Measurements from ENCODE around the gene MDM2. TPM values are rescaled to one million over a fixed set of nuclear protein-coding genes. Genes with fewer than 3 reads are reported as not detected.

Gene MDM2
- total and polyA plus RNA-seq, 2 donors (not counting 1 experiment from before 2014, with no cell fraction given): 46.6 to 240 TPM

- H2AFZ ChIP-seq (ENCODE audit: low read length): no peak overlapping the region
- TF ChIP-seq CTCF (conservative IDR thresholded peaks at IDR 0.05 in 1 of 2, IDR thresholded peaks at IDR 0.05 in 1 of 2; ENCODE audit: low read depth in 1 of 2, low read length in 2 of 2): no peak
- TF ChIP-seq EZH2 (IDR thresholded peaks at IDR 0.05; ENCODE audit: low read length, missing control alignments): no peak
- H4K20me1 ChIP-seq (ENCODE audit: control insufficient read depth, extremely low read depth, insufficient read depth, low read length): no peaks in the 10 kb centered on the region
- H3K4me1 ChIP-seq (ENCODE audit: control insufficient read depth, extremely low read depth, insufficient read depth, low read length): no peaks in the 10 kb centered on the region
- no peak overlapping the region for H3K4me2 ChIP-seq (ENCODE audit: extremely low read depth, insufficient read depth, low read length)
- H3K9me3 ChIP-seq (ENCODE audit: control insufficient read depth, insufficient read depth, low read depth, low read length): no peaks in the 10 kb centered on the region
- DNase-seq (ENCODE audit: low read depth in 2 of 2): no peak
- H3K9ac ChIP-seq (ENCODE audit: insufficient read depth, low read length): no peak overlapping the region
- H3K79me2 ChIP-seq (ENCODE audit: control insufficient read depth, insufficient read depth, low read length): no peaks in the 10 kb centered on the region
- peaks cover 9% of the 10 kb centered on the region for H3K36me3 ChIP-seq (ENCODE audit: control insufficient read depth, insufficient read depth, low read length)
- H3K4me3 ChIP-seq (replicated peaks in 1 of 4; ENCODE audit: control extremely low read depth in 1 of 4, insufficient read depth in 1 of 4, low read depth in 3 of 4, low read length in 4 of 4): no peak overlapping the region
- H3K27me3 ChIP-seq (ENCODE audit: control insufficient read depth, insufficient read depth, low read length): no peaks in the 10 kb centered on the region
- no peak overlapping the region for H3K27ac ChIP-seq (ENCODE audit: insufficient read depth, low read length)
These were observed 37.1 kb downstream of the MDM2 start for GRCh38 chr12:68844788-68845695.

GRCh38 chr12:68846811-68847210 is 38.8 kb downstream of the MDM2 start:
- DNase-seq (ENCODE audit: low read depth in 2 of 2): no peak
- TF ChIP-seq CTCF (conservative IDR thresholded peaks at IDR 0.05 in 1 of 2, IDR thresholded peaks at IDR 0.05 in 1 of 2; ENCODE audit: low read depth in 1 of 2, low read length in 2 of 2) (no peak), EZH2 (IDR thresholded peaks at IDR 0.05; ENCODE audit: low read length, missing control alignments) (no peak)
- H3K4me2 ChIP-seq (ENCODE audit: extremely low read depth, insufficient read depth, low read length): no peak overlapping the region

GRCh38 chr12:68850390-68850789 is 42.4 kb downstream of the MDM2 start:
- no peak for TF ChIP-seq CTCF (conservative IDR thresholded peaks at IDR 0.05 in 1 of 2, IDR thresholded peaks at IDR 0.05 in 1 of 2; ENCODE audit: low read depth in 1 of 2, low read length in 2 of 2)
- no peak for TF ChIP-seq EZH2 (IDR thresholded peaks at IDR 0.05; ENCODE audit: low read length, missing control alignments)
- Histone ChIP-seq H3K9ac (ENCODE audit: insufficient read depth, low read length) (no peak overlapping the region), H3K27me3 (ENCODE audit: control insufficient read depth, insufficient read depth, low read length) (no peaks in the 10 kb centered on the region), H3K27ac (ENCODE audit: insufficient read depth, low read length) (no peak overlapping the region), H3K4me2 (ENCODE audit: extremely low read depth, insufficient read depth, low read length) (no peak overlapping the region), H3K9me3 (ENCODE audit: control insufficient read depth, insufficient read depth, low read depth, low read length) (no peaks in the 10 kb centered on the region), H3K4me1 (ENCODE audit: control insufficient read depth, extremely low read depth, insufficient read depth, low read length) (no peaks in the 10 kb centered on the region), H3K36me3 (ENCODE audit: control insufficient read depth, insufficient read depth, low read length) (no peaks in the 10 kb centered on the region), H3K79me2 (ENCODE audit: control insufficient read depth, insufficient read depth, low read length) (no peaks in the 10 kb centered on the region), H4K20me1 (ENCODE audit: control insufficient read depth, extremely low read depth, insufficient read depth, low read length) (no peaks in the 10 kb centered on the region), H2AFZ (ENCODE audit: low read length) (no peak overlapping the region), H3K4me3 (replicated peaks in 1 of 4; ENCODE audit: control extremely low read depth in 1 of 4, insufficient read depth in 1 of 4, low read depth in 3 of 4, low read length in 4 of 4) (no peak overlapping the region)
- no peak for DNase-seq (ENCODE audit: low read depth in 2 of 2)

More at GRCh38 chr12:68846811-68847210, 38.8 kb downstream of the MDM2 start:
- H3K79me2 ChIP-seq (ENCODE audit: control insufficient read depth, insufficient read depth, low read length): no peaks in the 10 kb centered on the region
- H4K20me1 ChIP-seq (ENCODE audit: control insufficient read depth, extremely low read depth, insufficient read depth, low read length): no peaks in the 10 kb centered on the region
- no peak overlapping the region for H3K27ac ChIP-seq (ENCODE audit: insufficient read depth, low read length)
- H3K4me3 ChIP-seq (replicated peaks in 1 of 4; ENCODE audit: control extremely low read depth in 1 of 4, insufficient read depth in 1 of 4, low read depth in 3 of 4, low read length in 4 of 4): no peak overlapping the region
- H3K4me1 ChIP-seq (ENCODE audit: control insufficient read depth, extremely low read depth, insufficient read depth, low read length): no peaks in the 10 kb centered on the region
- H3K27me3 ChIP-seq (ENCODE audit: control insufficient read depth, insufficient read depth, low read length): no peaks in the 10 kb centered on the region
- no peak overlapping the region for H3K9ac ChIP-seq (ENCODE audit: insufficient read depth, low read length)
- H2AFZ ChIP-seq (ENCODE audit: low read length): no peak overlapping the region
- H3K36me3 ChIP-seq (ENCODE audit: control insufficient read depth, insufficient read depth, low read length): peaks cover 4% of the 10 kb centered on the region
- H3K9me3 ChIP-seq (ENCODE audit: control insufficient read depth, insufficient read depth, low read depth, low read length): no peaks in the 10 kb centered on the region
